ENCODE results near the gene SZT2.

Gene SZT2

DNA sequence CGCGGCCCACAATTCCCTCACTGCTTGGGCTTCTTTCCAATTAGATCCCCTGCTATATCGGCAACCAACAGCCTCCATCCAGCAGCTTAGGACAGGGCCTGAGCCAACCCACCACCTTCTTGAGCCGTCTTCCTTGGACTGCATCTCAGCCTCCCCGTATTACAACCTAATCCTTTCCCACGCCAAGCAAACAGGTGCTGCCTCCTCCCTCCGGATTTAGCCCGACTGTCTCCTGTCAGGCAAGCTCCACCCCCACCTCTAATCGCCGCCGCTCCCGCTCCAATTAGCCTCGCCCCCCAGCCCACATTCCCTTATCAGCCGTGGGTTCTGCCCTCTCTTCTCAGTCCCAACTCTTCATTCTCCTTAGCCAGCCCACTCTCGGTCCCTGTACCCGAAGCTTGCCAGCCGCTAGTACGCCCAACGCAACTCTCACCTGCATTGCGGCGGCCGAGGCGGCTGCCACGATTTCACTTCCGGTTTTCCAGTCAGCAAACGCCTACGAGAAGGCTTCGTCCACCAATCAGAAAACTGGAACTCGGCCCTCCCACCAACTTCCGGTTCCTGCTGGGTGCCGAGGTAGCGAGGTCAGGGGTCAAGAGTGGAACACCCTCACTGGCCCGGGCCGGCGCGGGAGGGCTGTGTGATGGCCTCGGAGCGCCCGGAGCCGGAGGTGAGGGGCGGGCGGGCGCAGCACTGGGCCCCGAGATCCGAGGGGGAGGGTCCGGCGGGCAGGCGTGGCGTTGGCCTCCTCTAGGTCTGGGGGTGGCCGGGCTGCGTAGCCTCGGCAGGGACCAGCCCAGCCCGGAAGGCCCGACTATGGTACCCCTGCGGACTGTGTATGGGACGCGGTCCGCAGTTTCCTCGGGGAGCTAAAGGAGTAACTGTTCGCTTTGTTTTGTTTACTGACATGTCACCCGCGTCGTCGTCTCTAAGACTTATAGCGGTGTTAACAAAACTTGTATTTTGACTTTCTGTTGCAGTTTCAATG is at the start of gene SZT2, which contains the start of gene MED8:
Gene SZT2 (plus strand): TSS at position 574 of the 988 bp plus-strand sequence. CDS start 70 bp downstream, at position 644.
Gene MED8 (minus strand): TSS at position 475 of the 988 bp plus-strand sequence. CDS start 36 bp downstream, at position 439.
- DNase-seq (ENCODE audit: insufficient read length, low spot score): peak; percentile 94
- FAIRE-seq: peak; percentile 98

DNA sequence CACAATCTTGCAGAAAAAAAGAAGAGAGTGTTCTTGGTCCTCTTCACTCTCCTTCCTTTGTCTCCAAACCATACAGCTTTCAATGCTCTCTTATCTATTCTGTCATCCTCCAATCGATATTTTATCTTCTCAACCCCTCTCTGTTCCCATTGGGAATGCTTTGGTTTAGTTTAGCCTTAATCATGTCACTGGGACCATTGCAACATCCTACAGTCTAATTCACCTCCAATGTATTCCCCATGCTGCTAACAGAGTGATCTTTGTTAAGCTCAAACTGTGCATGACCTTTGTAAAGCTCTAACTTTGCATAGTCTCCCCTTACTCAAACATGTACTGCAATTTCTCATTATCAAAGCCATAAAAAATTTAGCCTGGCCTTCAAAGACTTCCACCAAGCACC is 49.1 kb upstream of the SZT2 start:
- FAIRE-seq (no peak), DNase-seq (ENCODE audit: insufficient read length, low spot score) (no peak)

DNA sequence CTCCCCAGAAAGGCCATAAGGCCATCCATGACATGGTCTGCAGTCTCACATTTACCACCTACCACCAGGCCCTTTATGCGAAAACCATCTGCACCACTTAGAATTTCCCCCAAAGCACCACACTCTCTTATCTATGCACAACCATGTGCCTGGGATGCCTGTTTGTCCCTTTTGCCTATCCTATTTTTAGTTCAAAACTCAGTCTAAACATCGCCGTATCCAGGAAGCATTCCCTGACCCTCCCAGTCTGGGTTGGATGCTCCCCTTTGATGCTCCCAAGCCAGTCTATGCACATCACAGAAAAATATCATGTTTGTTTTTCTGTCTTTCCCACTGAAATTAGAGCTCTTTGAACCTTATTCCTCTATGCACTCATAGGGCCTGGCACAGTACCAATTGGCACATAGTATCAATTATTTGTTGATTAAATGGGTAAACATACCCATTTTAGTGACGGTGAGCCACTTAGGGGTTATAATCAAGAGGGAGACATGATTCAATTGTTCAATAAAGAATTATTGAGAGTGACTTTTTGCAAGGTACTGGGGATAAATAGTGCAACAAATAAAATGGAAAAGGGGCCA is 45.3 kb upstream of the SZT2 start:
- no peak for FAIRE-seq
- DNase-seq (ENCODE audit: insufficient read length, low spot score): no peak

DNA sequence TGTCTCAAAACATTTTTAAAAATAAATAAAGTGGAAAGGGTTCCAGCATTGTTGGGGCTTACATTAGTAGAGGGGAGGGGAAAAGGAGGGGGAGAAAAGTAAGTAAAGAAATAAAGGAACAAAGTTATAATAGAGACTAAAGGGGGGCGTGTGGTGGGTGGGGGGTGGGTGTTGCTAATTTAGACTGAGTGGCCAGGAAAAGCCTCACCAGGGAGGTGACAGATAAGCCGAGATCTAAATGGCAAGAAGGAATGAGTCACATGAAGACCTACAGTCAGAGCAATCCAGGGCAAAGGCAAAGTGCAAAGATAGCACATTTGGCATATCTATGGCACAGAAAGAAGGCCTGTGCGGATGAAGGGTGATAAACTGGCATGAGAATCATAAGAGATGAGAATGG is 44.6 kb upstream of the SZT2 start:
- no peak for FAIRE-seq
- DNase-seq (ENCODE audit: insufficient read length, low spot score): no peak

DNA sequence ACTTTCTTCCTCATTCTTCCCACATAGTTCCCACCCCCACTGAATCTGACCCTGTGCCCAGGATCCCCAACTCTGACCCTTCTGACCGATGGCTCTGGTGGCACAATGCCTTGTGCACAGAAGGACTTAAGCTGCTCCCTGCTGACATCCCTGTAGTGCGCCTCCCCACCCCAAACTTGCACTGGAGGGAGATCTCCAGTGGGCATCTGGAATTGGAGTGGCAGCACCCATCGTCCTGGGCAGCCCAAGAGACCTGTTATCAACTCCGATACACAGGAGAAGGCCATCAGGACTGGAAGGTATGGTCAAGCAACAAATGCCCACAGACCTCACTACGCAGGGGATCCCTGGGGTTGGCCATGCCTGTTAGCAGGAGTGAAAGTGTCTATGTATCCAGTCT is 43.1 kb upstream of the SZT2 start:
- DNase-seq (ENCODE audit: insufficient read length, low spot score) (no peak), FAIRE-seq (no peak)

DNA sequence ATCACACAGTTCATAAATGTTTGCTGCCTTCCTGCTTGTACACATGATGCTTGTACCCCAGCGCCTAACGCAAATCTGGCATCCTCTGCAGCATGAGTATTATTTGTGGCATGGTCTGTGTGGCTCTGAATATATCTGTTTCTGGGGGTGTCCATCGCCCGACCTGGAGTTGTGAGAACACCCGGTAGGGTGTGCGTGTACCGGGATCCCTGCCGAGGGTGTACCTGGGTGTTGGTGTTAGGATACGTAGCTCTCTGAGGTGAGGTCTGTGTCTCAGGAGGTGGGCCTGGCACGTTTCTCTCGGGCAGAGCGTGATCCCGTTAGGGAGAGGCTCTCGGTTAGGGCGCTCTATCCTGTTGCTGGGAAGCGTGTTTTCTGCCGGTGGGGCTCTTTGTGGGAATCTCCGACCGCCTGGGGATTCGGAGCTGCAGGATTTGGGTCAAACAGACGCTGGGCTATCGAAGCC is 41.3 kb upstream of the SZT2 start:
- DNase-seq (ENCODE audit: insufficient read length, low spot score) (no peak), FAIRE-seq (no peak)

DNA sequence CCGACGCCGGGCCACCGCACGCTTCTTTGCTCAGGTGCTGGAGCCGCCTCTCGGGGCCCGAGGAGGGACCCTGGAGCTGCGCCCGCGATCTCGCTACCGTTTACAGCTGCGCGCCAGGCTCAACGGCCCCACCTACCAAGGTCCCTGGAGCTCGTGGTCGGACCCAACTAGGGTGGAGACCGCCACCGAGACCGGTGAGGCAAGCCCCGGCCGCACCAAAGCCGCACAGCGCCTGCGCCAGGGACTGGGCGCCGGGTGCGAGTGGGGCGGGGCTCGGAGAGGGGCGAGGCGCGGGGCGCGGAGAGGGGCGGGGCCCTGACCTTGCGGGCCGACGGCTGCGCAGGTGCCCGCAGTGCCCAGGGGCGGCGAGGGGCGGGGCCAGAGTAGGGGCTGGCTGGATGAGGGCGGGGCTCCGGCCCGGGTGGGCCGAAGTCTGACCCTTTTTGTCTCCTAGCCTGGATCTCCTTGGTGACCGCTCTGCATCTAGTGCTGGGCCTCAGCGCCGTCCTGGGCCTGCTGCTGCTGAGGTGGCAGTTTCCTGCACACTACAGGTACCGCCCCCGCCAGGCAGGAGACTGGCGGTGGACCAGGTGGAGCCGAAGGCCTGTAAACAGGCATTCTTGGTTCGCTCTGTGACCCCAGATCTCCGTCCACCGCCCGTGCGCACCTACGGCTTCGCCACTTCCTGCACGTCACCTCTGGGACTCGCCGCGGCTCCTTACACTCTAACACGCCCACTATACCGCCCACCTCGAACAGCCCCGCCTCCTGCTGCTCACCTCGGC is 40.7 kb upstream of the SZT2 start:
- DNase-seq (ENCODE audit: insufficient read length, low spot score) (no peak), FAIRE-seq (no peak)

DNA sequence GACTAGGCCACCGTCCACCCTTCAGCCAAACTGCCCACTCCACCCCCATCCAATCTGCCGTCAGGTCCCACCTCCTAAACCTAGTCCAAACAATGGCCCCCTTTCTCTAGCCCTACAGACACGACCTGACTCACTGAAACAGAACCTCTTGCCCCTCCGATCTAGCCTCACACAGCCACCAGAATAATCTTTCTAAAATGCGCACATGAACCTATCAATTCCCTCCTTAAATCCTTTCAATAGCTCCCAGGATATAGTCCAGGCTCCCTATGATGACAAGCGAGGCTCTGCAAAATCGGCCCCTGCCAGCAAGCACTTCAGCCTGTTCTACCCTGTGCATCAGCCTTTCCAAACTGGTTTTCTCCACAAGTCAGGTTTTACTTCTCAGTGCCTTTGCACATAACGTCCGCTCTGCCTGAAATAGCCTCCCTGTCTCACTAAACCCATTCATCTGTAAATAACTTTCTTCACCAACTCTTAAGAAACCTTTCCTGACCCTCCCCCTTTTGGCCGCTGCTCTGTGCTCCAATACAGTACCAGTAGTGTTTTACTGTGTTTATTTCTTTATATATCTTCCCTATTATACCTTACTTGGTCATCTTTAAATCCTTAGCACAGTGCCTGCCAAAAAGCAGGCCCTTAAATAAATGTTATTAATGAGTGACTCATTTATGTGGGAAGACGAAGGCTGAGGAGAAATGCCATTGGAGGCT is 39.9 kb upstream of the SZT2 start:
- DNase-seq (ENCODE audit: insufficient read length, low spot score) (no peak), FAIRE-seq (no peak)

DNA sequence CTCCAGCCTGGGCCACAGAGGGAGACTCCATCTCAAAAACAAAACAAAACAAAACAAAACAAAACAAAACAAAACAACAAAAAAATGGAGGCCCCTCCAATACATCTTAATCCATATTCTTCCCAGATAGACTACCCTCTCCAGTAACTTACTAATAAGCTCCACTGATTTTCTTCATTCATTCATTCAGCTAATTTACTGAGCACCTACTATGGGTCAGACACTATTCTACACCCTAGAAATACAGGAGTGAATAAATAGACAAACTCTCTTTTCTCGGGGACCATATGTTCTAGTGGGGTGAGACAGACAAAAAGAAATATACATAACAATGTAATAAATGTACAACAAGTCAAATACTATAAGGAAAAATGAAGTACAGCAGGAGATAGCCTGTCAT is 38.7 kb upstream of the SZT2 start:
- FAIRE-seq (no peak), DNase-seq (ENCODE audit: insufficient read length, low spot score) (no peak)

DNA sequence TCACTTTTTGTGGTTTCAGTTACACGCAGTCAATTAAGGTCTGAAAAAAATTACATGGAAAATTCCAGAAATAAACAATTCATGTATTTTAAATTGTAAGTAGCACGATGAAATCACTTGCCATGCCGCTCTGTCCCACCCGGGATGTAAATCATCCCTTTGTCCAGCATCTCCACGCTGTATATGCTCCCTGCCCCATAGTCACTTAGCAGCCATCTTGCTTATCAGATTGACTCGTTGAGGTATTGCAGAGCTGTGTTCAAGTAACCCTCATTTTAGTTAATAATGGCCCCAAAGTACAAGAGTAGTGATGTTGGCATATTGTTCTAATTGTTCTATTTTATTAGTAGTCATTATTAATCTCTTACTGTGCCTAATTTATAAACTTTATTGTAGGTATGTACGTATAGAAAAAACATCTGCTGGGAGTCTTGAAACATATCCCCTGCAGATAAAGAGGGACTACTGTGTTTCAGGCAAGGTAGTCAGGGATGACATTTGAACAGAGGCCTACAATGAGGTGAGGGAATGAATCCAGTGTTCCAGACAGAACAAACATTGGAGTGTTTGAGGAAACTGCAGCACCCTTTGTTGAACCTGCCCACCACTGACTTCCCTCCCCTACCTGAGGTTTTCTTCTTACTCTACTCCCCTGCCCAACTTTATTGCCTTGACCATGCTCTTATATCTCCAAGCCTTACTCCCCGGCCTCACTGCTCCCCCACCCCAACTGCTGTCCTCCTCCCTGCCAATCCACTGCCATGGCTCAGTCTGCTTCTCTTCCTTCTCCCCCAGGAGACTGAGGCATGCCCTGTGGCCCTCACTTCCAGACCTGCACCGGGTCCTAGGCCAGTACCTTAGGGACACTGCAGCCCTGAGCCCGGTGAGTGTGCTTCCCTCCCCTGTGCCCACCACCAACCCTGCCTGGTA is 38.0 kb upstream of the SZT2 start:
- DNase-seq (ENCODE audit: insufficient read length, low spot score) (no peak), FAIRE-seq (no peak)

DNA sequence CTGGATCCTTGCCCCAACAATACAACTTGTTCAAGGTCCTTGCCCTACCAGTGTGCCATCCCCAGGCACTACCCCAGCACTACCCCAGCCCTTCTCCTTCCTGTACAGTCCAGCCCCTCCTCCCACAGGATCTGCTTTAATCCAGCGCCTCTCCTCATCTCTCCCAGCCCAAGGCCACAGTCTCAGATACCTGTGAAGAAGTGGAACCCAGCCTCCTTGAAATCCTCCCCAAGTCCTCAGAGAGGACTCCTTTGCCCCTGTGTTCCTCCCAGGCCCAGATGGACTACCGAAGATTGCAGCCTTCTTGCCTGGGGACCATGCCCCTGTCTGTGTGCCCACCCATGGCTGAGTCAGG is 37.4 kb upstream of the SZT2 start:
- FAIRE-seq (no peak), DNase-seq (ENCODE audit: insufficient read length, low spot score) (no peak)

DNA sequence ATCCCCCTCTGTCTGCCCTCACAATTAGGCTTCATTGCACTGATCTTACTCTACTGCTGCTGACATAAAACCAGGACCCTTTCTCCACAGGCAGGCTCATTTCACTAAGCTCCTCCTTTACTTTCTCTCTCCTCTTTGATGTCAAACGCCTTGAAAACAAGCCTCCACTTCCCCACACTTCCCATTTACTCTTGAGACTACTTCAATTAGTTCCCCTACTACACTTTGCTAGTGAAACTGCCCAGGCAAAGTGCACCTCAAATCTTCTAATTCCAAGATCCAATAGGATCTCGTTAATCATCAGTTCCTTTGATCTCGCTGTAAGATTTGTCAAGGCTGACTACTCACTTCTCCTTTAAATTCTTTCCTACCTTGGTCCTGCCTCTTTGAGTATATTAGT is 36.8 kb upstream of the SZT2 start:
- DNase-seq (ENCODE audit: insufficient read length, low spot score): no peak
- no peak for FAIRE-seq

DNA sequence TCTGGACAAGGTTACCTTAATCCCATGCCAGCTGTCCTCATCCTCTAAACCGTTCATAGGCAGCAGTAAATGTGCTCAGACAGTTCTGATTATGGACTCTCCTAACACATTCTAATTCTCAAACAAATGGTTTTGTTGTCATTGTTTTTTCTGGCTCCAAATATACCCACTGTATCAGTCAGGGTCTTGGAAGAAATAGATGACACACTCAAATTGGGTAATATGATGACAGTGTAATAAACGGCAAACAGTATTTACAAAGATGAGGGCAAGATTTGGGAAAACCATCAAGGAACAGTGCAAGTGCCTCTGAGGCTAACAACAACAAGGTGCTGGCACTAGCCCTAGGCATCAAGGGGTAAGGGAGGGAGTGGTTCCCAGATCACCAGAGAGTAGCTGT is 35.2 kb upstream of the SZT2 start:
- FAIRE-seq (no peak), DNase-seq (ENCODE audit: insufficient read length, low spot score) (no peak)

DNA sequence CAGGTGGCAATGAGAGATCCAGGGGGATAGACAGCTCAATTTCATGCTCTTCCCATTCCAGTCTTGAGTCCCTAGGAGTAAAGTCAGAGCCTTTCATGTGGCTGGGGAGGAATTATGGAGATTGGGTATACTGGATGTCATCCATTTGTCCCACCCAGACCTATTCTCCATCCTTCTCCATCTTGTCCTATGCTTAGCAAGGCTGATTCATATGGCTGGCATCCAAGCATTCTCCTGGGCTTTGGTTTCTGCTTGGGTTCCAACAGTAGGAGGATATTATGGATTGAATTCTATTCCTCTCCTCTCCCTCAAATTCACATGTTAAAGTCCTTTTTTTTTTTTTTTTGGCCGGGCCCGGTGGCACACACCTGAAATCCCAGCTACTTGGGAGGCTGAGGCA is 34.8 kb upstream of the SZT2 start:
- DNase-seq (ENCODE audit: insufficient read length, low spot score) (no peak), FAIRE-seq (no peak)

DNA sequence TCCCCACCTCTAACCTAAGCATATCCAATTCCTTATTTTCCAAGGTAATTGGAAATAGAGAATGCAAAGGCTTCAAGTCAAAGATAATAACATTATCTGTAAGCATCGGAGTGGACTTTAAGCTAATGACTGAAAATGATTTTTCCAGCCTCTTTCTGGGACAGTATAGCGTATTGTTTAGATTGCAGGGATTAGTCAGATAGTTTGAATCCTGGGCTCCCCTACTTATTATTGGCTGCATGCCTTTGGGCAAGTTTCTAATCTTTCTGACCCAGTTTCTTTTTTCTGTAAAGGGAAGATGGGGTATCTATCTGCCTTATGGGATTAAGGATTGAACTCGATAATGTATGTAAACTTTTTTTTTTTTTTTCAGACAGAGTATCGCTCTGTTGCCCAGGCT is 32.4 kb upstream of the SZT2 start:
- DNase-seq (ENCODE audit: insufficient read length, low spot score): no peak
- no peak for FAIRE-seq

DNA sequence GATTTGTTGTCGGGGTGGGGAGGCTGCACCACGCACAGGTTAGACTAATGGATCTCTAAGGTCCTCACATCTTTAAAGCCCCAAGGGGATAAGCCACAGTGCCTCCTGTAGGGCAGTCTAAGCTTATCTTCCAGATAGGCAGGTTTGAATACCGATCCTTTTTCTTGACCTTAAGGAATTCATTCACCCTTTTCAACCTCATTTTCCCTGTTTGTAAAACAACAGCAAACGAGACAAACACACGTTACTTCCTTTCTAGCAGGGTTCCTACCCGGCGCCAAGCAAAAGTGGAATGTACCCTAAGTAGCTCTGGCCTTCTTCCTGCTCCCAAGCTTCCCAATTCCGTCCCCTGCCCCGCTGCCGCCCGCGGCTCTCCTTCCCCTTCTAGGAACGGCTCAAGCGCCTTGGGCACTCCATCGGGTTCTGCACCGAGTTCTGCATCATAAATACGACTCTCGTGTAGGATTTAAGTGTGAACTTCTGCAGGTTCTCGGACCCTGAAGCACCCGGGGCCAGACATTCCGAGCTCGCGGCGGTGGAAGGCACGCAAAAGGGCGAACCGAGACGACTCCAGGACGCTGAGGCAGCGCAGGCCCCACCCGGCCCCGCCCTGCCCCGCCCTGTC is 31.5 kb upstream of the SZT2 start:
- no peak for FAIRE-seq
- DNase-seq (ENCODE audit: insufficient read length, low spot score): no peak

DNA sequence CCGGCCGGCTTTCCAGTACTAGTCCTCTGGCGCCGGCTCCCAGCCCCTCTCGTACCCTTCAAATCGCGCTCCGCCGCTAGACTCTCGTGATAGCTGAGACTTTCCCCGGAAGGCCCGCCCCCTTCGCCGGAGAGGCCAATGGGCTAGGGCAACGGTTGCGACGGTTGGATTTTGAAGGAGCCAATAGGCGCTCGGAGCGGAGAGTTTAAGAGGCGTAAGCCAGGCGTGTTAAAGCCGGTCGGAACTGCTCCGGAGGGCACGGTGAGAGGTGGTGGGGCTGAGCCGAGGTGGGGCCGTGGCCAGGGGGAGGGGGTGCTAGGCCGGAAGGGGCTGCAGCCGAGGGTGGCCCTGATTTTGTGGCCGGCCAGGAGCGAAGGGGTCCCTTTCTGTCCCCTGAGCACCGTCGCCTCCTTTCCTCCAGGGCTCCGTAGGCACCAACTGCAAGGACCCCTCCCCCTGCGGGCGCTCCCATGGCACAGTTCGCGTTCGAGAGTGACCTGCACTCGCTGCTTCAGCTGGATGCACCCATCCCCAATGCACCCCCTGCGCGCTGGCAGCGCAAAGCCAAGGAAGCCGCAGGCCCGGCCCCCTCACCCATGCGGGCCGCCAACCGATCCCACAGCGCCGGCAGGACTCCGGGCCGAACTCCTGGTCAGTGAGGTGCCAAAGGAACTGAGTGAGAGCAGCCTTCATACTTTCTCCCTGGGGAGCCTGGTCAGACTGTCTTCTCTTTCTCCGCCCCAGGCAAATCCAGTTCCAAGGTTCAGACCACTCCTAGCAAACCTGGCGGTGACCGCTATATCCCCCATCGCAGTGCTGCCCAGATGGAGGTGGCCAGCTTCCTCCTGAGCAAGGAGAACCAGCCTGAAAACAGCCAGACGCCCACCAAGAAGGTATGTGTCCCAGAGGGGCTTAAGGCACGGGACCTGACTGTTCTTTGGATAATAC is 30.7 kb upstream of the SZT2 start, which contains the start of gene CDC20:
Gene CDC20 (plus strand): TSS at position 236 of the 948 bp plus-strand sequence. CDS start 235 bp downstream, at position 471.
- FAIRE-seq: peak; percentile 97
- DNase-seq (ENCODE audit: insufficient read length, low spot score): peak; percentile 92

DNA sequence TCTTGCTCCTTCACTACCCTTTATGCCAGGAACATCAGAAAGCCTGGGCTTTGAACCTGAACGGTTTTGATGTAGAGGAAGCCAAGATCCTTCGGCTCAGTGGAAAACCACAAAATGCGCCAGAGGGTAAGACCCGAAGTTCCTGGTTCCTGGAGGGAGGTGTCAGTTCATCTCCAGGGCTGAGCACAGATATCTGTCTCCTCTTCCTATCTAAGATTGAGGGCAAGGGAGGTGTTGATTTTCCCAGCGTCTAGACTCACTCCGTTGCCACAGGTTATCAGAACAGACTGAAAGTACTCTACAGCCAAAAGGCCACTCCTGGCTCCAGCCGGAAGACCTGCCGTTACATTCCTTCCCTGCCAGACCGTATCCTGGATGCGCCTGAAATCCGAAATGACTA is 30.0 kb upstream of the SZT2 start:
- no peak for DNase-seq (ENCODE audit: insufficient read length, low spot score)
- FAIRE-seq: no peak
